PFSK-1 (cell line): ENCODE measurements around the gene KRT80.

Source experiments
- FOXP2 ChIP-seq: optimal IDR thresholded peaks from 2 replicates; pipeline ENCODE3; 2011; ENCODE audit warnings: borderline replicate concordance, control low read depth, inconsistent platforms; ENCODE audit not compliant: insufficient read depth; ENCODE audit errors: extremely low read length, extremely low read depth
- POLR2AphosphoS5 ChIP-seq: IDR thresholded peaks from 2 replicates; pipeline ENCODE4 v1.6.1; 2012; ENCODE audit warnings: low read depth, mild to moderate bottlenecking, control low read depth, low read length, moderate library complexity
- REST ChIP-seq, 2 experiments: IDR thresholded peaks; 2 replicates each; pipeline versions ENCODE4 v1.6.1 to v1.8.0; 2011 to 2012; ENCODE audit warnings: low read depth in 2 of 2, low read length in 2 of 2, control low read depth in 1 of 2, inconsistent platforms in 1 of 2, mild to moderate bottlenecking in 1 of 2, moderate library complexity in 1 of 2; ENCODE audit not compliant: insufficient read depth in 1 of 2
- SIN3A ChIP-seq: IDR thresholded peaks from 2 replicates; pipeline ENCODE4 v1.6.1; 2012; ENCODE audit warnings: mild to moderate bottlenecking, low read length, moderate library complexity, borderline replicate concordance; ENCODE audit not compliant: insufficient read depth
- TAF1 ChIP-seq: IDR thresholded peaks from 2 replicates; pipeline ENCODE4 v1.6.1; 2012; ENCODE audit warnings: low read length, control low read depth, borderline replicate concordance; ENCODE audit not compliant: insufficient read depth

- TF ChIP-seq REST (IDR thresholded peaks at IDR 0.05; ENCODE audit: insufficient read depth in 1 of 2, low read depth in 2 of 2, low read length in 2 of 2): no peak
- no peak for TF ChIP-seq SIN3A
- TF ChIP-seq TAF1: no peak
- no peak for TF ChIP-seq POLR2AphosphoS5
- TF ChIP-seq FOXP2: no peak
Measured at GRCh38 chr12:52157566-52158150, 34.2 kb downstream of the KRT80 start.
